Bronchial epithelial cell (primary cell): ENCODE data around the gene DUSP6. TPM values are rescaled to one million over a fixed set of nuclear protein-coding genes. Genes with fewer than 3 reads are reported as not detected.

Experiments used
- DNase-seq: peaks from one replicate; pipeline ENCODE4 v3.0.0-alpha.2; 2010; ENCODE audit warnings: low read depth
- FAIRE-seq: peaks from 2 replicates; lab custom pipeline; 2011; peaks lifted over from hg19 to GRCh38; lab: Jason Lieb, UNC
- H3K27me3 ChIP-seq: 2 replicates; pipeline ENCODE4 v1.5.1; 2011; ENCODE audit warnings: low read length; ENCODE audit not compliant: control insufficient read depth, insufficient read depth
- H3K36me3 ChIP-seq: 2 replicates; pipeline ENCODE4 v1.5.1; 2011; ENCODE audit warnings: low read length; ENCODE audit not compliant: control insufficient read depth, insufficient read depth
- H3K4me3 ChIP-seq: 2 replicates; pipeline ENCODE4 v1.5.1; 2011; ENCODE audit warnings: mild to moderate bottlenecking, low read depth, low read length, control low read depth
- total RNA-seq: library from RNA; depleted of rRNA; stranded (reverse); fragments of >200 nt; gene quantifications from 2 replicates; pipeline ENCODE4 v1.2.1, GENCODE V29; 2014
- TF ChIP-seq, protein P1 (sequence below): IDR thresholded peaks from 2 replicates; pipeline ENCODE4 v1.5.1; 2011; ENCODE audit warnings: mild to moderate bottlenecking, moderate library complexity, low read length, control low read depth, inconsistent platforms; ENCODE audit not compliant: insufficient read depth, severe bottlenecking

Gene DUSP6
- total RNA-seq, 1 donor from 2014 or later: 149 TPM

- Histone ChIP-seq H3K36me3 (no peaks in the 10 kb centered on the region), H3K4me3 (no peak overlapping the region), H3K27me3 (no peaks in the 10 kb centered on the region)
- TF ChIP-seq, protein P1, sequence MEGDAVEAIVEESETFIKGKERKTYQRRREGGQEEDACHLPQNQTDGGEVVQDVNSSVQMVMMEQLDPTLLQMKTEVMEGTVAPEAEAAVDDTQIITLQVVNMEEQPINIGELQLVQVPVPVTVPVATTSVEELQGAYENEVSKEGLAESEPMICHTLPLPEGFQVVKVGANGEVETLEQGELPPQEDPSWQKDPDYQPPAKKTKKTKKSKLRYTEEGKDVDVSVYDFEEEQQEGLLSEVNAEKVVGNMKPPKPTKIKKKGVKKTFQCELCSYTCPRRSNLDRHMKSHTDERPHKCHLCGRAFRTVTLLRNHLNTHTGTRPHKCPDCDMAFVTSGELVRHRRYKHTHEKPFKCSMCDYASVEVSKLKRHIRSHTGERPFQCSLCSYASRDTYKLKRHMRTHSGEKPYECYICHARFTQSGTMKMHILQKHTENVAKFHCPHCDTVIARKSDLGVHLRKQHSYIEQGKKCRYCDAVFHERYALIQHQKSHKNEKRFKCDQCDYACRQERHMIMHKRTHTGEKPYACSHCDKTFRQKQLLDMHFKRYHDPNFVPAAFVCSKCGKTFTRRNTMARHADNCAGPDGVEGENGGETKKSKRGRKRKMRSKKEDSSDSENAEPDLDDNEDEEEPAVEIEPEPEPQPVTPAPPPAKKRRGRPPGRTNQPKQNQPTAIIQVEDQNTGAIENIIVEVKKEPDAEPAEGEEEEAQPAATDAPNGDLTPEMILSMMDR: no peak
- no peak for FAIRE-seq
- no peak for DNase-seq
Measured at GRCh38 chr12:89326239-89327040, 25.9 kb downstream of the DUSP6 start.

DNA sequence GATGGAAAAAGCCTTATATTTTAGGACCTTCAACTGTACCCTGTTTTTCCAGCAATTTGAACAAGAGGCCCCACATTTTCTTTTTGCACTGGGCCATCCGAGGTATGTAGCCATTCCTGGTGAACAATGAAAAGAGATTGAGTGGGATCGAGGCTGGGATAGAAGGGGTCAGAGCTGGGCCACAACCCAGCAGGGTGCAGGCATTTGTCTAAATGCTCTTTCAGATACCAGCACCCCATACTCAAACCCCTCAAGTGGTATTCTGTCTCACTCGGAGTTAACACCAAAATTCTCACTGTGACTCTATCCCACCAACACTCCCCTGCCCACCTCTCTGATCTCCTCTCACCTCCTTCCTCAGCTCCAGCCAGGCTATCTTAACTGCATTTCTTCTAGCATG is 26.8 kb downstream of the DUSP6 start:
- Histone ChIP-seq H3K27me3 (no peaks in the 10 kb centered on the region), H3K4me3 (no peak overlapping the region), H3K36me3 (no peaks in the 10 kb centered on the region)
- no peak for DNase-seq
- no peak for FAIRE-seq
- TF ChIP-seq, protein P1: no peak

DNA sequence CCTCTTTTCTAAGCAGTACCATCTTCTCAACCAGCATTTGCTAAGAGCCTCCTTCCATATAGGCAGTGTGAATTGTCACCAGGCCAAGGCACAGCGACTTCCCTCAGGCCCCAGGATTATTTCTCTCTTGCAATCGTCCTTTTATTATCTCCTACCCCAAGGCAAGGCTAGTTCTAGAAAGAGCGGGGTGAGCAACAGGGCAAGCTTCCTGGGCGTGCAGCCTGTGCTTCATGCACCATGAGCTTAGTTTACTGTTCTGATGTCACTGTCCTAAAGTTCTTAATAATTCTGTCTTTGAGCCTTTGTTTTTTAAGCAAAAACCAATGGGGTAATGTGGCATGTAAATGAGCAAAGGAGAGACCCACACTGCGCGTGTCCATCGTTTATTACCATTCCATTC is 27.9 kb downstream of the DUSP6 start:
- Histone ChIP-seq H3K27me3 (no peaks in the 10 kb centered on the region), H3K4me3 (no peak overlapping the region), H3K36me3 (no peaks in the 10 kb centered on the region)
- DNase-seq (no peak), FAIRE-seq (no peak)
- TF ChIP-seq, protein P1: no peak

DNA sequence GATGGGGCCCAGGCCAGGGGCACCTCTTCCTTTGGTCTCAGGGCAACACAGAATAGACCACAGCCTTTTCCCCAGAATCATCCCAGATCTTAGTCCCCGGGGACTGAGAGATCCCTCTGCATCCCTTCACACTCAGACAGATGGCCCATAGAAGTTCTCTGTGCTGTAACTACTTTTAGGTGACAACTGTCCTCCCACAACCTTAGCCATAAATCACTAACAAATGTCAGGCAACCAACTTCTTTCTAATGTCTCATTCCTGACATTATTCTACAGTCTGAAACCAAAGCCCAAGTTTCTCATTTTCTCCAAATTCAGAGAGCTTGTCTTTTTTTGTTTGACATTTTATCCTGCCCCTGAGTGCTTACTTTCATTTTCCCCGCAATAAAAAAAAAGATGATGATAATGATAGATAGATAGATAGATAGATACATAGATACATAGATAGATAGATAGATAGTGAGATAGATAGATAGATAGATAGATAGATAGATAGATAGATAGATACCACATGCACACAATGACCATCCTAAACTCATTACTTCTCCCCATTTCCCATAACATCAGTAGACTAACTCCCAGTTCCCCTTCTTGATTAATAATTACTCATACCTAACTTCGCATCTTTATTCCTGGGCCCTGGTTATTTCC is 28.6 kb downstream of the DUSP6 start:
- DNase-seq (no peak), FAIRE-seq (no peak)
- Histone ChIP-seq H3K27me3 (no peaks in the 10 kb centered on the region), H3K36me3 (no peaks in the 10 kb centered on the region), H3K4me3 (no peak overlapping the region)
- TF ChIP-seq, protein P1: no peak

DNA sequence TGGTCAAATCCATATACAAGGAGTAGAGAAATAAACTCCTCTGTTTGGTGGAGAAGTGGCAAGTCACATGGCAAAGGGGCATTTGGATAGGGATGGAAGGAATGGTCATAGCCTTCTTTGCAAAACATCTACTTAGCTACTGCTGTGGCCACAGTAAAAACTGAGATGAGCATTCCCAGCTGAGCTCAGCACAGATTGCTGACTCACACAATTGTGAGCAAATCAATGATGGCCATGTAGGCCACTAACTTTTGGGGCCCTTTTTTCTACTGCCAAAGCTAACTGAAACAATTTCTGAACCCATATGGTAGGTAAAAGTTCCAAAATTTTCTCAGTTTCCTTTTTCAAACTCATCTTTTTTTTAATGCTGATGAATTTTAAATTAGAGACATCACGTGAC is 31.6 kb downstream of the DUSP6 start:
- no peak for DNase-seq
- no peak for FAIRE-seq
- H3K27me3 ChIP-seq: no peaks in the 10 kb centered on the region
- H3K36me3 ChIP-seq: no peaks in the 10 kb centered on the region
- no peak overlapping the region for H3K4me3 ChIP-seq
- TF ChIP-seq, protein P1: no peak
